HG03064 (cell line): ENCODE data around the gene HAUS1.

ENCODE experiments used
- ATAC-seq: cut with Tn5 transposase; IDR thresholded peaks from one replicate; pipeline ENCODE4 v1.9.1; 2021; ENCODE audit warnings: low read depth; ENCODE audit not compliant: unreplicated experiment

HAUS1 gene

DNA sequence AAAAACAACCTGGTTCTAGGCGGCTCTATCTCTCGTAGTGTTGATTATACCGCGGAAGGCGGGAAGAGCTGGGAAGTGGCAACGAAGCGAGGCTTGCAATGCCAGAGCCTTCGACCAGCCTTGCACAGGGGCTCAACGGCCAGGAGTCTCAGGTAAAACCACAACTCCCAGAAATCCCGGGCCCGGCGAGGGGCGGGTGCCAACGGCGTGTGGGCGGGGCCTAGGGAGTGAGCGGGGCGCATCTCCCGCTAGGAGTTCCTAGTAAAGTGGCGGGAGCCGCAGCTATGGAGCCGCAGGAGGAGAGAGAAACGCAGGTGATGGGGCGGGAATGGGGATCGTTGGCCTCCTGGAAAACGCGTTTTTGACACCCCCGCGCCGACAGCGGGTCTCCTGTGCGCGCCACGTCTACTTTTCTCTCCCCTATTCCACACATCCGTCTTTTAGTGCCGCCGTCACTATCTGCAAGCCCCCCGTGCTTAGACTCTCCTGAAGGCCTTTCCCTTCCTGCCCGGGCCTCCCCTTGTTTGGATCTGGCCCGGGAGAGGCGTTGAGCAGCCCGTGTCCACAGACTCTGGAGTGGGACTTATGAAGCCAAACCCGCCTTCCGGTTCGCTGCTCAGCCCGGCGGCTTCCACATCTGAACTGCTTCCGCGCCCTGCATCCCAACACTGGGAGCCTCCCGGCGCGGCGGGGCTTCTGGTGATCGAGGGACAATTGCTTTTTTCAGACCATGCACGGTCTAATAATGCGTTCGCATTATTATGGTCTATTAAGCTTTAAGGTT, at the start of gene HAUS1:
Gene HAUS1, plus strand, starts transcription at position 258 of the 784 bp plus-strand sequence. Its CDS starts 27 bp downstream, at position 285.
- ATAC-seq, result peak; percentile 97

- ATAC-seq, result no peak
Observed at GRCh38 chr18:46054956-46055837, 49.0 kb upstream of the HAUS1 start.

GRCh38 chr18:46055838-46056230, 48.4 kb upstream of the HAUS1 start:
- ATAC-seq, result no peak

DNA sequence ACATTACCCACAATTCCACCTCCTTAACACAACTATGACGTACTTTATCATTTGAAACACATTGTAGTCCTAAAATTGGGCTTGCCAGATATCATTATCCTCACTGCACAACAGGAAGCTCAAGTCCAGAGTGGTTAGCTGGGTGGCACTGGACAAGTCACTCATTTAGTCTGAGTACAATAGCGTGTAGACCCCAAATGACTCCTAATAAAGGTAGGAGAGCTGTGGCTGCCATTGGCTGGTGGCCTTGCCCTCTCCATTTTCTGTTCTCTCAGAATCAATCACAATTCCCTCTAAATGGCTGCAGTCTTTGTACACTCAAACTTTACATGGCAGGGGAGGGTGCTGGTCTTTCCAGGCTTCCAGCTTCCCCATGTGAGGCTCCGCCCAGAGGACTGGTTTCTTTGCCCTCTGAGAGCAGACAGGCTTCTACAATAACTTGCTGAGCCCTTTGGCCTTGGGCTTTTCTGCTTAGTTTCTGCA, 43.8 kb upstream of the HAUS1 start:
- no peak for ATAC-seq

DNA sequence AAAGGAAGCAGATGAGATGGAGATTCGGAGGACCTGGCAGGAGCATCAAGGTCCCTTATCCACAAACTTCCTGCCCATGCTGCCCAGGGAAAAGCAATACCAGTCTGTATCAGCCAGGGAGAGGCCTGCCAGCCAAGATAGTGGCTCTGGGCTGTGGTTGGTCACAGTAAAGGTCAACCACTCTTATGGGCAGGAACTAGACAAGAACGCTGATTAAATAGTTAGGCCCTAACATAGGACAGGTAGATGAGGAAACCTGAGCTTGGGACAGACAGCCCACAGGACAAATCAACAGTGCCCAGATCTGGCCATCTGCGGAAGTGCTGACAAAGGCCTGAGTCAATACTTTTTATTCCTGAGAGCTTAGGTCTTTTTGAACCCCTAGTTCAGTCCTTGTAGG, 42.8 kb upstream of the HAUS1 start:
- no peak for ATAC-seq

- ATAC-seq, result no peak
Observed at GRCh38 chr18:46061796-46062195, 42.4 kb upstream of the HAUS1 start.

DNA sequence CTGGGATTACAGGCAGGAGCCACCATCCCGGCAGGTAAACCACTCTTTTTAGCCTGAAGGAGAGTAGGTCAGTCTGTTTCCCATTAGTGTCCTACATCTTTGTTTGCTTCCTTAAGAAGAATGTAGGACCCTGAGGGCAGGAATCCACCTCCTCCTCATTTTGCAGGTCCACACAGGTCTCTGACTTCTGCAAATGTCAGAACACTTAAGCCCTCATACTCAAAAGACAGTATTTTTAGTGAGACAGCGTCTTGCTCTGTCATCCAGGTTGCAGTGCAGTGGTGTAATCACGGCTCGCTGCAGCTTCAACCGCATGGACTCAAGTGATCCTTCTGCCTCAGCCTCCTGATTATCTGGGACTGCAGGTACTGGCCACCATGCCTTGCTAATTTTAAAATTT, 41.4 kb upstream of the HAUS1 start:
- no peak for ATAC-seq

- no peak for ATAC-seq
Observed at GRCh38 chr18:46067438-46068007, 36.7 kb upstream of the HAUS1 start.

DNA sequence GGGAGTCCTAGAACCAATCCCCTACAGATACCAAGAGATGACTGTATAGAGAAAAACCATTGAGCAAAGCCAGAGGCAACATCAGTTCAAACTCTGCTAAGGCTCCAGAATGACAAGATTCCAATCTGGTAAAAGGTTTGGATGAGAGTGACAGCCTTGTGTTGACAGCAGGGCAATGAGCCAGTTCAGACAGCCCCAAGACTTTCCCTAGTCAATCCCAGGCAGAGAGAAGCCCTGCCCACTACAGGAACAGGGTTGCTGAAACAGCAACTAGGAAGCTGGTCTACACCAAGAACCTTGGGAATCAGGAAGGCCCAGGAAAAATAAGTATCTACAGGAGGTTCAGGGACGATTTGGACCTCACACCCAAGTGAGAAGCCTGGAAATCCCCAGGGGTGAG, 35.4 kb upstream of the HAUS1 start:
- ATAC-seq, result no peak

DNA sequence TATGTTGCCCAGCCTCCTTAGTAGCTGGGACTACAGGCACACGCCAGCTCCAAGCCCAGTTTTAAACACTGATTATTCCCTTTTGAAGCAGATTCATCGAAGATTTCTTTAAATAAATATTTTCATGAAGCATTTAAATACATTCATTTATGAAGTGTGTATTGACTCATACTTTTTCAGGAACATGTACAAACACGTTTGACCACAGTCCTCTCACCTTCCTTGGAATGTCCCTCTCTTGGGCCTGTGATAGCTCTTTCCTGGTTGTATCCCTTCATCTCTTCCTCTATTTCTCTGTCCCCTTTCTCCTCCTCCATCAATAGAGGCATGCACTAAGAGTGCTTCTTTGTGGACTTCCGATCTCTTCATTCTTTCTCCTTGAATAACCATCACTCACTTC, 34.7 kb upstream of the HAUS1 start:
- no peak for ATAC-seq

- ATAC-seq, result no peak
Observed at GRCh38 chr18:46070232-46070631, 34.0 kb upstream of the HAUS1 start.

DNA sequence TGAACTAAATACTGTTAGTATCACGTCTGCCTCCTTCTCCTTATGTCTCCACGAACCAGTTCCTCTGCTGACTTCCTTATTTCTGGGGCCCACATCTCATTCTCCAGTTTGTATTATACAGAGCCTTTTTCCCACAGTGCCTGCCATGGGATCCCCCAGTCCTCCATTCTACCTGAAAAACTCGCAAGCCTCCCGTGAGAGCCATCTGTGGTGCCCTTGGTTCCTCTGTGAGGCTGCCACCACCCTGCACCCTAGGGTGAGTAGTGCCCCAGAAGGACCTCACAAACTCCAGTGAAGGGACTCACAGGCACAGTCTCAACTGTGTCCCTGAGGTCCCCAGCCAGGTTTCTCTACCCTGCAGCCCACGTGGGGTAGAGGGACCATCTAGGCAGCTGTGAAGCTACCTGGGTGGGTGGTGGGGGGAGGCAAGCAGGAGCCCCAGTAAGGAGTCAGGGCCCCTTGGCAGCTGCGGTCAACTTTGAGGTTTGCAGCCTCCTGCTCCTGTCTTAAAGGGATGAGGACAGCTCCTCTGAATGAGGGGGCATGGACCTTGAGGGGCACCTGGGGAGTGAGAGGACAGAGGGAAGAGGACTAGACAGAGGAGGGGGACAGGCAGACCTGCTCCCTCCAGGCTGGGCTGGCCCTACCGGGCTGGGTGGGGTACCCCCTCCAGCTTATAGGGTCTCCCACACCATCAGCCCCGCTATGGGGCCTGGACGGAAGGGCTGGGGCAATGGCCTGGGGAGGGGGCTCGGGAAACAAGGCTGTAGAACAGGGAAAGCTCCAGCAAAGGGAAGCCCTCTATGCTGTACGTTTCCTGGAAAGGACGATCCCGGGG, 33.2 kb upstream of the HAUS1 start:
- peak; percentile 40 for ATAC-seq

- ATAC-seq, result peak; percentile 56
Observed at GRCh38 chr18:46071653-46072375, 32.4 kb upstream of the HAUS1 start, which contains the start of gene PSTPIP2. Gene PSTPIP2, minus strand, starts transcription at chr18:46072260. Its CDS starts 72 bp downstream, at chr18:46072188.

GRCh38 chr18:46072376-46072867, 31.8 kb upstream of the HAUS1 start:
- ATAC-seq, result no peak

- no peak for ATAC-seq
Observed at GRCh38 chr18:46072959-46073358, 31.2 kb upstream of the HAUS1 start.

DNA sequence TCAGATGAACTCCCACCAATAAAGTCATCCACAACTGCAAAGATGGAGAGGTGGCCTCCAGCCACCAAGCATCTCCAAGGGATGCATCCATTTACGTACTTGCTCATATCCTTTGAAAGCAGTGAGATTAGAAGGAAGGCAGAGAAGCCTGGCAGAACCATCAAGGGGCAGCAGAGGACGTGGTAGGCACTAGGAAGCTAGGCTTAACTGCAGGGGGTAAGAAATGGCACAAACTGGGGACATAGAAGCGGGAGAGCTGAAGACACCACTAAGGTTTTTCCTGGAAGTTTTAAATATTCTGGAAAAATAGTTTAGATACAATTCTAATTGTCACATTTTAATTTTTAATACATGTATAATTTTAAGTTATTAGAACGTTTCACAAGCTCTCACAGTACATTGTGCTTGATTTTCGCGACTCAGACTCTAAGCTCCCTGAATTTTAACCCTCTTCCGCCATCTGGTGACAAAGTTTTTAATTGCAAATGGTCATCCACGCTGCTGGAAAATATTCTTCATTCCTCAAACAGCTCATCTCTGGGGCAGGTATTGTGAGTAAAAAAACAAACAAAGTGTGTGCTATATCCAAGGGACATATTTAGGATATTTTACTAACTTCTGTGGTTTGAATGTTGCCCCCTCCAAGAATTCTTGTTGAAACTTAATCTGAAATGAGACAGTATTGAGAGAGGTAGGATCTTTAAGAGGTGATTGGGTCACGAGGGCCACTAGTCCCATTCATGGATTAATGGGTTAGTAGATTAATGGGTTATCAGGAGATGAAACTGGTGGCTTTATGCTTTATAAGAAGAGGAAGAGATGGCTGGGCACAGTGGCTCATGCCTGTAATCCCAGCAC, 30.5 kb upstream of the HAUS1 start:
- ATAC-seq, result no peak

- no peak for ATAC-seq
Observed at GRCh38 chr18:46079336-46079735, 24.8 kb upstream of the HAUS1 start.

DNA sequence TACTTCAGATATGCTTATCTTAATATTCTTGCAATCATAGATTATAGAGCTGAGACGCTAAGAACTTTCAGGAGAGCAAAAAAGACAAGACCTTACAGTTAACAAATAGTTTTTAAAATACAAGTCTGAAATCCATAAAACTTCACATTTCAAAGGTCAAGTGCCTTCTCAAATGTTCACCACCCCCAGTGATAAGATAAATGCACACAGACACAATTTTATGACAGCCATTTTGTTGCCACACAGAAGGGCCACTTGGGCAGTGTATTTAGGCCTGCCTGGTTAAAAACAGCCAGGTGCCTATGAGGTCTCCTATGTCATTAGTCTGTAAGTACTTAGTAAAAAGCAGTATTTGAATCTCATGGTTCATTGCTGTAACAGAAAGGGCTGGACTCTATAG, 24.0 kb upstream of the HAUS1 start:
- no peak for ATAC-seq
